Tibial nerve (tissue), 3 donors: ENCODE data around the gene TTC7B.
"Not testable (repeated sequence)": the region's sequence is repeated elsewhere in the genome, so short reads cannot be mapped to it uniquely, and the experiment has no call there.

ENCODE experiments used
- CTCF ChIP-seq, 5 experiments: fragments of 200-600 bp in 3 of 5; fragments of 450-650 bp in 2 of 5; sonication (generic) in 3 of 5; IDR thresholded peaks; one replicate each; pipeline ENCODE4 v1.5.1; 2016 to 2019; ENCODE audit warnings: antibody characterized with exemption in 5 of 5, mild to moderate bottlenecking in 3 of 5, moderate library complexity in 2 of 5
- POLR2A ChIP-seq, 2 donors: fragments of 450-650 bp; IDR thresholded peaks; one replicate each; pipeline ENCODE4 v1.6.1; 2017; ENCODE audit warnings: antibody characterized with exemption in 2 of 2, mild to moderate bottlenecking in 2 of 2, moderate library complexity in 2 of 2

- TF ChIP-seq CTCF, POLR2A (IDR thresholded peaks at IDR 0.05): not testable (repeated sequence)
Observed at GRCh38 chr14:90525353-90526028, 290.7 kb downstream of the TTC7B start.
